GM19328 (cell line): ENCODE measurements around the gene COG5.
"Not testable (repeated sequence)": the region's sequence is repeated elsewhere in the genome, so short reads cannot be mapped to it uniquely, and the experiment has no call there.

ENCODE experiments used
- ATAC-seq: cut with Tn5 transposase; IDR thresholded peaks from one replicate; pipeline ENCODE4 v1.9.1; 2021; ENCODE audit warnings: mild to moderate bottlenecking, moderate library complexity; ENCODE audit not compliant: unreplicated experiment

Gene COG5

GRCh38 chr7:107233174-107233573, 330.5 kb downstream of the COG5 start:
- no peak for ATAC-seq

GRCh38 chr7:107232568-107233090, 331.1 kb downstream of the COG5 start:
- ATAC-seq: no peak

GRCh38 chr7:107230334-107230733, 333.4 kb downstream of the COG5 start:
- no peak for ATAC-seq

GRCh38 chr7:107228291-107228690, 335.4 kb downstream of the COG5 start:
- ATAC-seq: no peak

GRCh38 chr7:107224374-107225223, 339.1 kb downstream of the COG5 start:
- ATAC-seq: no peak

GRCh38 chr7:107220806-107221205, 342.9 kb downstream of the COG5 start:
- ATAC-seq: not testable (repeated sequence)

- ATAC-seq: no peak
Observed at GRCh38 chr7:107220356-107220755, 343.4 kb downstream of the COG5 start.

- ATAC-seq: no peak
Observed at GRCh38 chr7:107219563-107220244, 344.0 kb downstream of the COG5 start.

GRCh38 chr7:107213945-107214344, 349.8 kb downstream of the COG5 start:
- no peak for ATAC-seq

GRCh38 chr7:107213193-107213788, 350.4 kb downstream of the COG5 start:
- no peak for ATAC-seq

GRCh38 chr7:107212725-107213124, 351.0 kb downstream of the COG5 start:
- no peak for ATAC-seq

GRCh38 chr7:107210400-107210799, 353.3 kb downstream of the COG5 start:
- ATAC-seq: no peak

GRCh38 chr7:107209565-107209964, 354.2 kb downstream of the COG5 start:
- no peak for ATAC-seq

GRCh38 chr7:107208563-107208962, 355.2 kb downstream of the COG5 start:
- ATAC-seq: no peak

- no peak for ATAC-seq
Observed at GRCh38 chr7:107208024-107208521, 355.6 kb downstream of the COG5 start.

GRCh38 chr7:107207459-107207858, 356.3 kb downstream of the COG5 start:
- no peak for ATAC-seq

- ATAC-seq: no peak
Observed at GRCh38 chr7:107206706-107207105, 357.0 kb downstream of the COG5 start.

GRCh38 chr7:107206136-107206535, 357.6 kb downstream of the COG5 start:
- ATAC-seq: no peak

- no peak for ATAC-seq
Observed at GRCh38 chr7:107203607-107204006, 360.1 kb downstream of the COG5 start.

- no peak for ATAC-seq
Observed at GRCh38 chr7:107201795-107202450, 361.8 kb downstream of the COG5 start.
